Esophagus (tissue), 2 donors: ENCODE measurements around the gene COX4I1. TPM values are rescaled to one million over a fixed set of nuclear protein-coding genes. Genes with fewer than 3 reads are reported as not detected.

Experiments
- H3K27ac ChIP-seq, 2 donors: one replicate each; pipeline ENCODE4 v1.5.1; 2013; ENCODE audit warnings: low read depth in 2 of 2, mild to moderate bottlenecking in 2 of 2, inconsistent platforms in 1 of 2, low read length in 1 of 2, moderate library complexity in 1 of 2
- H3K27me3 ChIP-seq, 2 donors: one replicate each; pipeline ENCODE4 v1.6.1; 2013; ENCODE audit warnings: low read length in 2 of 2, control low read depth in 1 of 2, mild to moderate bottlenecking in 1 of 2; ENCODE audit not compliant: insufficient read depth in 2 of 2, control insufficient read depth in 1 of 2
- H3K36me3 ChIP-seq, 2 donors: one replicate each; pipeline ENCODE4 v1.6.1; 2013; ENCODE audit warnings: low read length in 1 of 2; ENCODE audit not compliant: control insufficient read depth in 2 of 2, insufficient read depth in 2 of 2
- H3K4me1 ChIP-seq, 2 donors: one replicate each; pipeline ENCODE4 v1.6.1; 2013; ENCODE audit warnings: low read length in 1 of 2; ENCODE audit not compliant: control insufficient read depth in 2 of 2, insufficient read depth in 2 of 2
- H3K4me3 ChIP-seq, 2 donors: one replicate each; pipeline ENCODE4 v1.5.1; 2013; ENCODE audit warnings: low read length in 2 of 2, mild to moderate bottlenecking in 2 of 2, low read depth in 1 of 2, moderate library complexity in 1 of 2
- H3K9me3 ChIP-seq, 2 donors: one replicate each; pipeline ENCODE4 v1.6.1; 2013; ENCODE audit warnings: mild to moderate bottlenecking in 2 of 2, low read depth in 1 of 2, low read length in 1 of 2, moderate library complexity in 1 of 2; ENCODE audit not compliant: control insufficient read depth in 2 of 2, insufficient read depth in 1 of 2
- WGBS, 2 donors: extraction: QIAGEN DNeasy Blood & Tissue Kit; methylation state at CpG; one replicate each; pipeline ENCODE4 v1.1.7; 2013; 5-methylcytosine and 5-hydroxymethylcytosine counted together
- polyA plus RNA-seq, 2 donors: library from polyadenylated mRNA; stranded (reverse); fragments of 200-250 nt; gene quantifications; one replicate each; pipeline ENCODE4 v1.2.3, GENCODE V29; 2013
- donor health status: healthy with polysubstance abuse.
- donor health status: Bipolar disorder and iron deficiency.

The COX4I1 gene
- polyA plus RNA-seq = 1,000 to 10,000 TPM in 1 of 2 donors, 100 to 1,000 TPM in 1; 884 to 1,078 TPM

GRCh38 chr16:85799497-85800320 is at the start of gene COX4I1, which contains the start of gene EMC8:
Gene COX4I1 (plus strand): TSS chr16:85799695. CDS start chr16:85801206, 1,511 bp downstream.
Gene EMC8 (minus strand): TSS chr16:85799544. CDS start chr16:85799295, 249 bp downstream.
- H3K4me3 ChIP-seq = peak within 1 kb of the TSS; percentile 80 to 96
- H3K27ac ChIP-seq = peak within 1 kb of the TSS; percentile 90 to 91
- H3K36me3 ChIP-seq = peaks cover 4 to 28% of the 10 kb centered on the region in 2 donors
- 0 to 1% methylated on average over 80 to 87 of the region's 87 CpGs for WGBS, 2 donors
- H3K27me3 ChIP-seq = no peaks in the 10 kb centered on the region
- peaks cover 0 to 3% of the 10 kb centered on the region in 2 donors for H3K4me1 ChIP-seq
- H3K9me3 ChIP-seq = no peaks in the 10 kb centered on the region

GRCh38 chr16:85749771-85750145 is 49.7 kb upstream of the COX4I1 start:
- WGBS, 2 donors = 23 to 26% methylated on average over 14 of the region's 14 CpGs
- Histone ChIP-seq H3K4me3 (peak overlapping the region in 1 of 2 donors; percentile 60), H3K27me3 (no peaks in the 10 kb centered on the region), H3K27ac (no peak overlapping the region), H3K36me3 (no peaks in the 10 kb centered on the region), H3K9me3 (no peaks in the 10 kb centered on the region), H3K4me1 (peaks cover 6 to 36% of the 10 kb centered on the region in 2 donors)

- Histone ChIP-seq H3K9me3 (no peaks in the 10 kb centered on the region), H3K27me3 (no peaks in the 10 kb centered on the region), H3K4me1 (peaks cover 6 to 36% of the 10 kb centered on the region in 2 donors), H3K4me3 (peak overlapping the region; percentile 50 to 60), H3K27ac (no peak overlapping the region), H3K36me3 (no peaks in the 10 kb centered on the region)
- 1% methylated on average over 50 to 51 of the region's 51 CpGs for WGBS, 2 donors
These were observed 49.2 kb upstream of the COX4I1 start for GRCh38 chr16:85750146-85750826.

GRCh38 chr16:85750827-85751697 is 48.4 kb upstream of the COX4I1 start, which contains the start of gene C16orf74:
Gene C16orf74 (minus strand): TSS chr16:85751096. CDS start chr16:85735217, 15,879 bp downstream.
- no peaks in the 10 kb centered on the region for H3K27me3 ChIP-seq
- peak within 1 kb of the TSS; percentile 50 to 60 for H3K4me3 ChIP-seq
- no peaks in the 10 kb centered on the region for H3K36me3 ChIP-seq
- WGBS, 2 donors = 4 to 11% methylated on average over 34 to 96 of the region's 96 CpGs
- peaks cover 6 to 36% of the 10 kb centered on the region in 2 donors for H3K4me1 ChIP-seq
- H3K27ac ChIP-seq = no peak within 1 kb of the TSS
- no peaks in the 10 kb centered on the region for H3K9me3 ChIP-seq

GRCh38 chr16:85751698-85752501 is 47.6 kb upstream of the COX4I1 start:
- Histone ChIP-seq H3K36me3 (no peaks in the 10 kb centered on the region), H3K27me3 (no peaks in the 10 kb centered on the region), H3K4me1 (peaks cover 6 to 30% of the 10 kb centered on the region in 2 donors), H3K4me3 (no peak overlapping the region), H3K27ac (peak overlapping the region in 1 of 2 donors; percentile 5), H3K9me3 (no peaks in the 10 kb centered on the region)
- 24 to 32% methylated on average over 15 of the region's 15 CpGs for WGBS, 2 donors

GRCh38 chr16:85752511-85753420 is 46.7 kb upstream of the COX4I1 start:
- Histone ChIP-seq H3K27ac (peak overlapping the region in 1 of 2 donors; percentile 8), H3K4me3 (no peak overlapping the region), H3K4me1 (peaks cover 6 to 30% of the 10 kb centered on the region in 2 donors), H3K36me3 (no peaks in the 10 kb centered on the region), H3K9me3 (no peaks in the 10 kb centered on the region), H3K27me3 (no peaks in the 10 kb centered on the region)
- WGBS, 2 donors = 38 to 39% methylated on average over 21 of the region's 21 CpGs

GRCh38 chr16:85753559-85753958 is 45.9 kb upstream of the COX4I1 start:
- H3K27me3 ChIP-seq = no peaks in the 10 kb centered on the region
- peaks cover 6 to 30% of the 10 kb centered on the region in 2 donors for H3K4me1 ChIP-seq
- WGBS, 2 donors = 35 to 36% methylated on average over 6 of the region's 6 CpGs
- no peaks in the 10 kb centered on the region for H3K9me3 ChIP-seq
- H3K27ac ChIP-seq = peak overlapping the region in 1 of 2 donors; percentile 8
- no peak overlapping the region for H3K4me3 ChIP-seq
- H3K36me3 ChIP-seq = no peaks in the 10 kb centered on the region

GRCh38 chr16:85753976-85754375 is 45.5 kb upstream of the COX4I1 start:
- peaks cover 6 to 30% of the 10 kb centered on the region in 2 donors for H3K4me1 ChIP-seq
- H3K27me3 ChIP-seq = no peaks in the 10 kb centered on the region
- no peaks in the 10 kb centered on the region for H3K36me3 ChIP-seq
- H3K9me3 ChIP-seq = no peaks in the 10 kb centered on the region
- no peak overlapping the region for H3K27ac ChIP-seq
- 66 to 81% methylated on average over 7 of the region's 7 CpGs for WGBS, 2 donors
- H3K4me3 ChIP-seq = no peak overlapping the region
